Head of caudate nucleus (tissue), 42 donors: ENCODE data around the gene USP46.

Experiments used
- DNase-seq, 42 donors: peaks; one replicate each; pipeline versions ENCODE4 v3.0.0 to v3.0.0-alpha.2; 2020 to 2021; ENCODE audit warnings: mixed read lengths in 7 of 42
- intact Hi-C: fragments of 100-400 bp; cut with DNase I; formaldehyde crosslinking; loops from one replicate; pipeline ENCODE4 v1.15.0; 2022

USP46 gene

DNA sequence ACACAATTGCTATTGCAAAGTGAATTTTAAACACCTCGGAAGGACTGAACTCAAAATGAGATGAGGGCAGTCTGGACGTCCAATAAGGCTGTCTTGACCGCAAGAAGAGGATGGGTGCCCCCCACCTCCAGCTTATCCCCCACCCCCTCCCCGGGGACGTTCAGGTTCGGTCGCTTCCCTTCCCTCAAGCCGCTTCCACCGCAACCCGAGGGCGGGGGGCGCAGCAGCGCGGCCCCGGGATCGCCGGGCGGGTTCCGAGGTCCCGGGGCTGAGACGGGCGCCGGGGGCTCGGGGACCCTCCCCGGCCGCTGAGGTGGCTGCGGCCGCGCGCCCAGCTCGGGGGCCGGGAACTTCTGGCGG is 480 bp downstream of the USP46 start:
- peak in 22 of 42 donors; percentile 7 to 53 (median 22) for DNase-seq
- intact Hi-C loops, result loop anchor here (5.0 kb wide), 1 partner anchor 54 kb away; no protein-coding TSS in a partner anchor

DNA sequence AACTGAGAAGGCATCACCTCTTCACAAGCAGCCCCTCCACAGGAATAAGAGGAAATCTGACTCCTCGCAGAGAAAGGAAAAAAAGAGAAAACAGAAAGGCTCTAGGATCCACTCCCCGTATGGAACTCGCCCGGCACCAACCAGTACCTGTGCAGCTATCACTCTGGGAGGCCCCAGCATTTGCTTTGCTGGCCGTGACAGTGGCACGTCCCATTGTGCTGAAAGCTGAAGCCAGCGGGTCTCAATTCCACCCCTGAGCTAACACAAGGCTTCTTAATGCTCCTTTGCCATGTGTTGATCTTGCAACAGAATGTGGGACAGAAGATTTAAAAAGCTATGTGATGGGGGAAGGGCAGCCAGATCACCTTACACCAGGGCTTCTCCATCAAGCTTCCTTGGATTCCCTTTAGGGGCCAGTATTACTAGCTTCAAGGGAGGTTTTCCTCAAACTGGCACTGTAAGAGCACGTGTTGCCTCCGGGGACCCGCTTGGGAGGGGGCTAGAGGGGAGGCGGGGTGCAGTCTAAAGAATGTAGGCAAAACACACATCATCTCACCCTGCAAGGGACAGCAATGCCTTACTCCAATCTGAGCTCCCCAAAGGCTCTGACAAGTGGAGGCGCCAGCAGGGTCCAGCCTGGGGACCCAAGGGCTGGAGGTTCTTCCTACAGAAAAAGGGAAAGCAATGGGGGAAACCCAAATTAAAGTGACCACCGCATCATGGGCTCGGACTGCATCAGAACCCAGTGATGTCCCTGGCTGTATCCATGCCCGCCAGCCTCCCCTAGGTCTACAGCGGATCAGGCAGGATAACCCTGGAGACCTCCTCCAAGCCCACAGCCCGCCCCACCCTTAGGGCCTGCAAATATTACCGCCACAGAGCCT is 1.2 kb downstream of the USP46 start:
- peak in 37 of 42 donors; percentile 7 to 59 (median 26) for DNase-seq
- intact Hi-C loops, result loop anchor here (5.0 kb wide), 1 partner anchor 54 kb away; no protein-coding TSS in a partner anchor

DNA sequence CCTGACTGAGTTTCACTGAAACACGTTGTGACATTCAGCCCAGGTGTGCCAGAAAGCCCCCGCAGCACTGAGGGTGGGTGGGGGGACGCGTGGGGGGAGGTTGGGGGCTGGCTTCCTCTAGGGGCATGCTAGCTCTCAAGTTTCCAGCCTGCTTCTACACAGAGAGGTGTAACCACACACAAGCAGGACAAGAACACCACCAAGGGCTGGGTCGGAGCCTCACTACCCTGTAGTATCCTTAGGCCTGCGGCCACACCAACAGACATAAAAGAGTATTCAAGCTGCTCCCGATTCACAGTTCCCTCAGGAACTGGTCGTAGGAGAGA is 1.8 kb downstream of the USP46 start:
- intact Hi-C loops, result loop anchor here (5.0 kb wide), 1 partner anchor 55 kb away; no protein-coding TSS in a partner anchor
- DNase-seq, result peak in 8 of 42 donors; percentile 5 to 41 (median 12)

DNA sequence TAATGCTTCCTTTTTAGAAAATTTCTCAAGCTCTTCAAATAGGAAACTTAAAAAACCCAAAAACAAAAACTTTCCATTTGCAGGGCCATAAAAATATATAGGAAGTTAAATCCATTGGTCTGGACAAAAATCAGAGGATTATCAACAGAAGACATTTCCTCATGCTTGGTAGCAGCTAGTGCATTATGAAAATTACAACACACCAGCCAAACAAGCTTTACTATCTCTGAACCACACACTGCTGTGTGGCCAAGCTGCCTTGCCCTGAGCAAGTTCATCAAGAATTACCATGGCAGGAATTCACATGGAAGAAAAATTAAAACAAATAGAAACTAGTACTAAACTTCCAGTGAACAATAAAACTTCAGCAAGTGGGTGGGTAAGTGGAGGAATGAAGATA is 3.6 kb downstream of the USP46 start:
- intact Hi-C loops, result loop anchor here (5.0 kb wide), 1 partner anchor 57 kb away; no protein-coding TSS in a partner anchor
- DNase-seq, result no peak

DNA sequence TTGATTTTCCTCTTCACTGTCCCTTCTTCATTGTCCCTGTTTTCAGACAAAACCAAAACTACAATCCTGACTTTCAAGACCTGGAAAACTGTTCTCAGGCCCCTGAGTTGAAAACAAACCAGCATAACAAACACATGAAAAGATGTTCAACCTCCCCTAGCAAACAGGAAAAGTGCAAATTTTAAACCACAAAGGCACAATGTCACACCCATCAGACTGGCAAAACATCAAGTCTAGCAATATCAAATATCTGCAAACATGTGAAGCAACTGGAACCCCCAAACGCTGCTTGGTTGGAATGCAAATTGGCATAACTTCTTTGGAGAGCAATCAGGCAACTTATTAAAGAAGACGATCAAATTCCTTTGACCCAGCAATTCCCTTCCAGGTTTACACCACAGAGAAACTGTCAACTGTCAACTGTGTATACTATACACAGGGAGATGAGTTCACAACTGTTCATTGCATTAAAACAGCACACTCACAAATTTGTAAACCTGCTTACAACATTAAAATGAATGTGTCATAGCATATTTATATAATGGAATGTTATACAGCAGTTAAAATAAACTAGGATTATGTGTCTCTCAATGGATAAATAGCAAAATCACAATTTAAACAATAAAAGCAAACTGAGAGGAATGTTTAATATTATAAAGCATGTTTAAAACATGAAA is 7.0 kb downstream of the USP46 start:
- intact Hi-C loops, result no loop called here
- DNase-seq, result no peak

DNA sequence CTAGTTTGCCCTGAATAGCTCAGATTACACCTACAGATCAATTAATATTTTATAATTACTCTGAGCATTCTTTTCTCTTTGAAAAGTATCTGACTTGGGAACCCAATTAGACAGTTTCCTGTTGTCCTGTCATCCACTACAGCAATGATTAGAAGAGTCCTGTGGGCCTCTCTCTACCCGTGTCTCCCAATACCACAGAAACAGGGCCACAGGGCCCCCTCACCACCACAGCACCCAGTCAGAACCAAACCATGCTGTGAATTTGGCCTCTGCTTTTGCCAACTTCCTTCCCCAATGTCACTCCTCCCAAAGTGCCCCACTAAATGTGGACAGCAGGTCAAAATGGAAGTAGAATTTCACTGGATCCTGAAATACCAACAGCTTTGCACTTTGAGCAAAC is 10.3 kb downstream of the USP46 start:
- intact Hi-C loops, result no loop called here
- no peak for DNase-seq

DNA sequence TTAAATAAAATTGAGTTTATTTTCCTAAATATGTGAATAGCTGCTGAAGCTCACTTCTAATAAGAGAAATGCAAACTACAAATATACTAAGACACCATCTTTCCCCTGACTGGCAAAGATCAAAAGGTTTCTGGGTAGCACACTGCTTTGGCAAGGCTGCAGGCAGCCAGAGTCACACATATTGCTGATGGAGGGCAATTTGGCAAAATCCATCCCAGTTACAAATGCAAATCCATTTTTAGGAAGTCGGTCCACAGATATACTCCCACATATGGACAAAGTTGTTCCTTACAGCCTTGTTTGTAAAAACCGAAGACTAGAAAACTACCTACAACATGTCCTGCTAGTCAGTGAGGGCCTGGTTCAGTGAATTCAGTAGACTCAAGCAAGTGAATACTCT is 12.4 kb downstream of the USP46 start:
- intact Hi-C loops, result no loop called here
- DNase-seq, result no peak

DNA sequence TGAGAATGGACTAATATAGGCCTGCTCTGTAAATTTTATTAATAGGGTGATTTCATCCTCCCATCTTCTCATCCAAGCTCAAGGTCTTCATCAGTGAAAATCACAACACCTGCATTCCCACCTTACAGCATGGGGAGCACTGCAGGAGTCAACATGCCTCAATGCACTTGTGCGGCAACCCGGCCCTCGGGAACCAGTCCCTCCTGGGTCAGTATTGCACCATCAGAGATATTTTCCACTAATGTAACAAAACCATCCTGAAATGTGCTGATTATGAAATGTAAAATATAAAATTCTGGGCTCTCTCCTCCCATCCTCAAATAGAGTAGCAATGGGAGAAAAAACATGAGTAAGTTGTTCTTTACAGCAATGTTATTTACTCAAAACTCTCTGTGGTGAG is 13.0 kb downstream of the USP46 start:
- intact Hi-C loops, result no loop called here
- no peak for DNase-seq

DNA sequence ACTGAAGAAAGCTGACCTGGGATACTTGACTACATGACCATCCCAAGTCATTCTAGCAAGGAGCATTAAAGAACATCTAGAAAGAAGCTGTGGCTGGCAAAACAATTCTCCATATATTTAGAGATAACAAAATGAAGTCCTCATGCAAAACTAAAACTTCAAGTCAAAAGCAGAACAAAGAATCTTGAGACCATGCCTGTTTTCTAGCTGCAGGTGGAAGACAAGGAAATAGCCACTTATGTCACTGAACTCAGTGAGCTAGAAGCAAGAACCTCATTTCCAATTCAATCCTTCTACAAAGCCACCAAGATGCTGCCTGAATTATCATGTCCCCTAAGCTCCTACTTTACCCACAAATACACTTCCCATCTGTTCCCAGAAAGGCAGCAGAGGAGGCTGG is 13.8 kb downstream of the USP46 start:
- DNase-seq, result no peak
- intact Hi-C loops, result no loop called here

DNA sequence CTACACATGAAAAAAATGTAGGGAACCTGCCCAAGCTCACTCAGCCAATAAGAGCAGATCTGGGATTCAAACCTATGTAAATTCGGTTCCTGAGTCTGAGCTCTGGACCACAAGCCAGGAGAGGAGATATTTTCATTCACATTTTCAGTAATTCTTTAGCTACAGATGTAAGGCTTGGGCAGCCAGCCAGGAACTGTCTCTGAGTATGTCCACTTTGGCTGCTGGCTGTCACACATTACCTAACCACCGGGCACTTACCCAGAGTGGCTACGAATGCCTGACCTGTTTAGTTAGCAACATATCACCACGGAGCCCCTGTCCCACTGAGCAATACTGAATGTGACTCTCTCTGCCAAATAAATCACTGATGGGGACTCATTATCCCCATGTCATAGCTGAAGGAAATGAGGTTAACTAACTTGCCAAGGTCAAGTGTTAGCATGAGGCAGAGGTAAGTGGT is 15.3 kb downstream of the USP46 start:
- peak in 13 of 42 donors; percentile 11 to 71 (median 29) for DNase-seq
- intact Hi-C loops, result no loop called here

DNA sequence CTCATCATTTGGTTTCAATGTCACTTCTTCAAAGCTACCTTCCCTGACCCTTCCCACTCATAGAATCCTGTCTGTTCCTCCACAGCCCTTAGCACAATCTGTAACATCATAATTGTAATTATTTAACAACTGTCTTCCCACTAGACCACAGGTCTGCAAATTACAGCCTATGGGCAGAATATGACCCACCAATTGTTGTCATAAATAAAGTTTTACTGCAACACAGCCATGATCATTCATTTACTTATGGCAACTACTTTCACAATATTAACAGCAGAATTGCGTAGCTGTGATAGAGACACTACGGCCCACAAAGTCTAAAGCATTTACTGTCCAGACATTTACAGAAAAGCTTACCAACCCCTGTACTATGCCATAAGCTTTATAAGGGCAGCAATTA is 15.9 kb downstream of the USP46 start:
- intact Hi-C loops, result no loop called here
- no peak for DNase-seq

DNA sequence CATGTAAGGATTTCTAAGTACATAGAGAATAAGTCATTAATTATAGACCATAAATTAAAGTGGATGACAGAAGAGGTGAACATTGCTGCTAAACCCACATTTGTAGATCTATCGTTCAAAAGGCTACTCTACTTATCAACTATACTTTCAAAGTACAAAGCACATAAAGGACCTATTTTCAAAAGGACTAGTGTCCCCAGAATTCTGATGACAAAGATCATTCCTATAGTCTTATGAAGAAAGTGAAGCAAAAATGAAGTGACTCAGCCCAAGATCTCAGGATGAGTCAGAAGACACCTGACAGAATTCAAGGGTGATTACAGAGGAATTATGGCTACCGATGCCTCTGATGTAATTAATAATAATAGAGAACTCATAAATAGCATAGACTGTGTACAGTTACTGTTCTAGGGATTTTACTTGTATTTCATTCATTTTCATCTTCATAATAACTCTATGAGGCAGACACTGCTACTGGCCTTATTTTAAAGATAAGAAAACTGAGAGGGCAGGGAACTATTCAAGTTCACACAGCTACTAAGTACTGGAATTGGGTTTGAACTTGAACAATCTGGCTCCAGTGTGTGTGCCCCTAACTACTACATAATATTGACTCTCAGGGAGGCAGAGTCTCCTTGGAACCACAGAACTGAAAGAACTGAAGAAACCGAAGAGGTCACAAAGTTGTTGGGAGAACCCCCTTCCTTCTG is 17.1 kb downstream of the USP46 start:
- intact Hi-C loops, result no loop called here
- DNase-seq, result no peak

DNA sequence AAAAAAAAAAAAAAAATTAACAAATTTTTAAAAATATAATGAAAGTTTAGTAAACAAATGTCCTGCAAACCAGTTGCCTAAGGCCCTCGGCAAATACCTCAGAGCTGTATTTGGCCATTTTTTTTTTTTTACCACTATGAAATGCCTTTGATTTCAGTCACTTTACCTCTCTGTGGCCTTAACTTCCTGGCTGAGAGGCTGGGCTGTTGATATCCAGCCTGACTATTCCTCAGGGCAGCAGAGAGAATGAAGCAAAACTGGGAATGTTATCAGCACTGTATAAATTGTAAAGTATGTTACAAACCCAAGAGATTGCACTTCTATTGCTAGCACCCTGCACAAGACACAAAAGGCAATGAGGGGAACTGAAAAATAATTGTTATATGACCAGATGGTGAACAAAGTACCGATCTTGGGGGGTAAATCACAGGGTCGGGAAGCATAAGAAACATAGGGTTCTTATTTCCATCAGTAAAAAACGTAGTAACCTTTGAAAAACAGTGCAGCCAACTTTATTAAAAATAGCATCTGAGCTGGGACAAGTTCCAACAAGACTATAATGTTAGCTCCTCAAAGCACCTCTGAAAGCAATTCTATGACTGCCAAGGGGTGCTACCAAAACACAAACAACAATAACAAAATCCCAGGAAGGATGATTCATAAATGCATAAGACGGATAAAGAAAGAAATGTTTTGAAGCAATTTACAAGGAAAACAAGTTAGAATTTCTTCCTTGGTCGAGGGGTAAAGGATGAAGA is 18.1 kb downstream of the USP46 start:
- DNase-seq, result no peak
- intact Hi-C loops, result no loop called here

DNA sequence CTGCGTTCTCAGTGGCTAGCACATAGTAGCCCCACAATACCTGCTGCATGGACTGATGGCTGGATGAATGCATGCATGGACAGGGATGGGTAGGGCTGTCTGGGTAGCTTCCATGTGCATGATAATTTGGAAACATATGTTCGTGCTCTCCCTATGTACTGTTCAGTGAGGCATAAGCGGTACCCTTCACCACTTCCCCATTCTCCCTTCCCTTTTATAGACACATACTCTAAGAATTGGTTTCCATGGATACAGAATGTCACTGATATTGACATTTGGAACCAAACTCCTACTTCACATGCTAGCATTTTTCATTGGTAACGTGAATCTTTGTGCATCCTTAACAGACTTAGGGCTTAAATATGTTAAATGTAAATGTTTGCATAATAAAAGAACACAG is 20.4 kb downstream of the USP46 start:
- intact Hi-C loops, result no loop called here
- no peak for DNase-seq

DNA sequence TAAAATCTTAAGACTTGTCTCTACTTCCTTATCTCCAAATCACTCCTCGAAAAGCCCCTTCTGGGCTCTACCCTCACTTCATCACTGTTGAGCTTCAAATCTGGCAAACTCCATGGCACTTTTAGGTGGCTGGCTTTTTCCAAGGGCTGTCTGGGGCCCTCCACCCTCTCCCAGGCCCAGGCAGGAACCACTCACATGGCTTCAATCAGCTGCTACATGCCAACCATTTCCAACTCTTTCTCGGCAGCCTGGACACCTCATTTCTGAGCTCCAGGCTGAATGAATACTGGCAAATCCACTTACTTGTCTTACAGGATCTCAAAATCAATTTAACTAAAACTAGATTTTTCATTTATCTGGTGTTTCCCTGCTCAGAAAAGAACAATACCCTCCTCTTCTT is 22.0 kb downstream of the USP46 start:
- DNase-seq, result no peak
- intact Hi-C loops, result no loop called here

DNA sequence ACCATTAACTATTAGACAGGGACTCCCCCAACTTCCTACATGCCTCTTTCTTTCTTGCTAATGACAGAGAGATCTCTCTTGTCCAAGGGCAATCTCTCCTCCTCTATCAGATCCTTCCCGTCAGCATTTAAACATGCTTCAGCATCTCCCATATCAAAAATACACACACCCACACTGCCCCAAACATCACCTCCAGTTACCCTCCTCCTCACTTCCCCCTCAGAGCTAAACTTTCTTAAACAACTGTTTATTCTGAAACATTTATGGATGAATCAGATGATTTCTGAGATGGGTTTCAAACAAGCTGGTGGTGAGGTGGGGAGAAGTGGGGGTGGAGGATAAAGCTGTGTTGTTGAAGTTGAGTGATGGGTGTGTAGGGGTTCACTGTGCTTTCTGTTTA is 23.5 kb downstream of the USP46 start:
- no peak for DNase-seq
- intact Hi-C loops, result no loop called here

DNA sequence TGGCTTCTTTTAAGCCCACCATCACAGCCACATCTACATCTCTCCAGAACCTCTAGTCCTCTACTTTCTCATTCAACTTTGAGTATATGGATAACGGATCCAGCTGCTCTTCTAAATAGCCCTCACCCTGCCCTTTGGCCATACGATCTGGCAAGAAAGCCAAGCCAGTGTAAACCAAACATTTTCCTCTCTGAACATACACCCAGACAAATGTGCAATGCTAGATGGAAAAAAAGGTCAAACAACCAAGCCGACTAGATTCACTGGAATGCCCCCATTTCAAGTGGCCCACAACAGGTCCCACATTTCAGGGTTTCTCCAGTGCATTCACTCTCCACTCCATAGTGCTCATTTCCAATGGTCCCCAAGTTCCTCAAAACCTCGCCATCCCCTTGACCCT is 24.0 kb downstream of the USP46 start:
- intact Hi-C loops, result no loop called here
- no peak for DNase-seq

DNA sequence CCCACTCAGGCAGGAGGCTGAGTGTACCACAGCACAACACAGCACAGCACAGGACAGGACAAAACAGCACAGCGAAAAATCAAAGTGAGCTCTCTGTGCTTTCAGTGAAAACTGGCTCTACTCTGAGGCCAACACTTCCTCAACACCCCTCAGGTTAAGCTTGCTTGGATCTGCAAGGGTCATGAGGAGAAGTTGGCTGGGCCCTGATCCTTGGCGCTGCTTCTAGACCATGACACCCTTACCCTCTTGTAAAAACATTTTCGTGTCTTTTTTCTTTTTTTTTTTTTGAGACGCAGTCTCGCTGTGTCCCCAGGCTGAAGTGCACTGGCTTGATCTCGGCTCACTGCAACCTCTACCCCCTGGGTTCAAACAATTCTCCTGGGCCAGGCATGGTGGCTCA is 25.3 kb downstream of the USP46 start:
- intact Hi-C loops, result no loop called here
- no peak for DNase-seq

DNA sequence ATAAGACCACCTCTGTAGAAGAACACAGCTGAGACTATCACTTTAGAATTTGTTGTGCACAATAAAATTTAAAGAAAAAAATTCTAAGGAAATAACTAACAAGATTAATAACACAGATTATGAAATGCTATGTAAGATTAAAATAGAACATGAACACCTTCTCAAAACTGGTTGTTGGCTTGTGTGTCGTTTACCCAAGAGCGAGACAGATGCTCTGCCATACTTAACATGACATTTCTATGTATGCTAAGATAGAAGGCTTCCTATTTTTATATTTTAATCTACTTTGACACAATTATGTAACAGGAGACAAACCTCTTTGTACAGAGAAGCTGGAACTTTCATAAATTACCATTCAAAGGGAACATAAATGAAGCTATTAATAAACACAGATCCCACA is 30.1 kb downstream of the USP46 start:
- no peak for DNase-seq
- intact Hi-C loops, result no loop called here
